ENCODE data around the gene LANCL3.

- TF ChIP-seq EZH2 (IDR thresholded peaks at IDR 0.05; ENCODE audit: borderline replicate concordance) (no peak), CTCF (IDR thresholded peaks at IDR 0.05; ENCODE audit: poor library complexity) (no peak)
Measured at GRCh38 chrX:37722595-37722994, 151.1 kb downstream of the LANCL3 start.

Data from hepatocyte (in vitro differentiated cells).